ENCODE measurements around the gene VTA1. TPM values are rescaled to one million over a fixed set of nuclear protein-coding genes. Genes with fewer than 3 reads are reported as not detected.

The VTA1 gene
- polyA plus RNA-seq, 1 donor (not counting 4 experiments of a cell fraction or from before 2014, with no cell fraction given) = 97.4 TPM

GRCh38 chr6:142185641-142186040, 38.6 kb downstream of the VTA1 start:
- dilution Hi-C loops (cut with MboI; ENCODE audit: extremely low pct_ligation_motif_present, low sequenced_read_pairs) = no loop called here
- H3K36me3 ChIP-seq (ENCODE audit: control insufficient read depth in 2 of 2, extremely low read depth in 1 of 2, insufficient read depth in 2 of 2, low read length in 2 of 2) = no peaks in the 10 kb centered on the region
- H3K79me2 ChIP-seq (ENCODE audit: control insufficient read depth, insufficient read depth, low read length) = no peaks in the 10 kb centered on the region
- H3K9me3 ChIP-seq (ENCODE audit: control insufficient read depth, low read depth, low read length) = no peaks in the 10 kb centered on the region
- H2AFZ ChIP-seq (ENCODE audit: control insufficient read depth, low read length) = no peak overlapping the region
- H3K9ac ChIP-seq (ENCODE audit: control insufficient read depth, extremely low read depth, insufficient read depth, low read length) = no peak overlapping the region
- no peak overlapping the region for H3K4me2 ChIP-seq (ENCODE audit: control insufficient read depth, extremely low read depth, insufficient read depth, low read depth, low read length)
- H3K27me3 ChIP-seq (ENCODE audit: control insufficient read depth, extremely low read depth, insufficient read depth, low read length) = no peaks in the 10 kb centered on the region
- FAIRE-seq (no peak), DNase-seq (ENCODE audit: low read depth, low spot score) (no peak)
- no peak overlapping the region for H3K27ac ChIP-seq (ENCODE audit: control insufficient read depth, insufficient read depth, low read length)
- TF ChIP-seq EZH2 (IDR thresholded peaks at IDR 0.05; ENCODE audit: low read length) = no peak
- TF ChIP-seq CTCF (optimal IDR thresholded peaks at IDR 0.05 in 1 of 3, IDR thresholded peaks at IDR 0.05 in 1 of 3, conservative IDR thresholded peaks at IDR 0.05 in 1 of 3; ENCODE audit: extremely low read depth in 1 of 3, insufficient read depth in 2 of 3, low read length in 3 of 3) = no peak
- no peaks in the 10 kb centered on the region for H3K9me1 ChIP-seq (ENCODE audit: control insufficient read depth, extremely low read depth, insufficient read depth, low read length)
- H4K20me1 ChIP-seq (ENCODE audit: control insufficient read depth, extremely low read depth, insufficient read depth, low read length) = no peaks in the 10 kb centered on the region
- no peaks in the 10 kb centered on the region for H3K4me1 ChIP-seq (ENCODE audit: control insufficient read depth, extremely low read depth, insufficient read depth, low read length)
- H3K4me3 ChIP-seq (ENCODE audit: control insufficient read depth in 2 of 3, extremely low read depth in 1 of 3, insufficient read depth in 2 of 3, low read depth in 1 of 3, low read length in 3 of 3) = no peak overlapping the region

- TF ChIP-seq EZH2 (IDR thresholded peaks at IDR 0.05; ENCODE audit: low read length) (no peak), CTCF (optimal IDR thresholded peaks at IDR 0.05 in 1 of 3, IDR thresholded peaks at IDR 0.05 in 1 of 3, conservative IDR thresholded peaks at IDR 0.05 in 1 of 3; ENCODE audit: extremely low read depth in 1 of 3, insufficient read depth in 2 of 3, low read length in 3 of 3) (no peak)
- Histone ChIP-seq H3K9me3 (ENCODE audit: control insufficient read depth, low read depth, low read length) (no peaks in the 10 kb centered on the region), H3K9me1 (ENCODE audit: control insufficient read depth, extremely low read depth, insufficient read depth, low read length) (no peaks in the 10 kb centered on the region), H3K36me3 (ENCODE audit: control insufficient read depth in 2 of 2, extremely low read depth in 1 of 2, insufficient read depth in 2 of 2, low read length in 2 of 2) (no peaks in the 10 kb centered on the region), H3K27me3 (ENCODE audit: control insufficient read depth, extremely low read depth, insufficient read depth, low read length) (no peaks in the 10 kb centered on the region), H3K4me1 (ENCODE audit: control insufficient read depth, extremely low read depth, insufficient read depth, low read length) (no peaks in the 10 kb centered on the region), H3K4me2 (ENCODE audit: control insufficient read depth, extremely low read depth, insufficient read depth, low read depth, low read length) (no peak overlapping the region), H3K4me3 (ENCODE audit: control insufficient read depth in 2 of 3, extremely low read depth in 1 of 3, insufficient read depth in 2 of 3, low read depth in 1 of 3, low read length in 3 of 3) (no peak overlapping the region), H3K79me2 (ENCODE audit: control insufficient read depth, insufficient read depth, low read length) (no peaks in the 10 kb centered on the region), H2AFZ (ENCODE audit: control insufficient read depth, low read length) (no peak overlapping the region), H3K9ac (ENCODE audit: control insufficient read depth, extremely low read depth, insufficient read depth, low read length) (no peak overlapping the region), H4K20me1 (ENCODE audit: control insufficient read depth, extremely low read depth, insufficient read depth, low read length) (no peaks in the 10 kb centered on the region), H3K27ac (ENCODE audit: control insufficient read depth, insufficient read depth, low read length) (no peak overlapping the region)
- no peak for DNase-seq (ENCODE audit: low read depth, low spot score)
- no peak for FAIRE-seq
- dilution Hi-C loops (cut with MboI; ENCODE audit: extremely low pct_ligation_motif_present, low sequenced_read_pairs) = no loop called here
These were observed 40.1 kb downstream of the VTA1 start for GRCh38 chr6:142187209-142187608.
